ENCODE results near the gene DNAJC5. TPM values are rescaled to one million over a fixed set of nuclear protein-coding genes. Genes with fewer than 3 reads are reported as not detected.

Gene DNAJC5
- total and polyA plus RNA-seq, 9 of the 15 experiments (the other 6 are each of a cell fraction or from before 2014, with no cell fraction given) = 0.95 to 42.8 (median 23.4) TPM

DNA sequence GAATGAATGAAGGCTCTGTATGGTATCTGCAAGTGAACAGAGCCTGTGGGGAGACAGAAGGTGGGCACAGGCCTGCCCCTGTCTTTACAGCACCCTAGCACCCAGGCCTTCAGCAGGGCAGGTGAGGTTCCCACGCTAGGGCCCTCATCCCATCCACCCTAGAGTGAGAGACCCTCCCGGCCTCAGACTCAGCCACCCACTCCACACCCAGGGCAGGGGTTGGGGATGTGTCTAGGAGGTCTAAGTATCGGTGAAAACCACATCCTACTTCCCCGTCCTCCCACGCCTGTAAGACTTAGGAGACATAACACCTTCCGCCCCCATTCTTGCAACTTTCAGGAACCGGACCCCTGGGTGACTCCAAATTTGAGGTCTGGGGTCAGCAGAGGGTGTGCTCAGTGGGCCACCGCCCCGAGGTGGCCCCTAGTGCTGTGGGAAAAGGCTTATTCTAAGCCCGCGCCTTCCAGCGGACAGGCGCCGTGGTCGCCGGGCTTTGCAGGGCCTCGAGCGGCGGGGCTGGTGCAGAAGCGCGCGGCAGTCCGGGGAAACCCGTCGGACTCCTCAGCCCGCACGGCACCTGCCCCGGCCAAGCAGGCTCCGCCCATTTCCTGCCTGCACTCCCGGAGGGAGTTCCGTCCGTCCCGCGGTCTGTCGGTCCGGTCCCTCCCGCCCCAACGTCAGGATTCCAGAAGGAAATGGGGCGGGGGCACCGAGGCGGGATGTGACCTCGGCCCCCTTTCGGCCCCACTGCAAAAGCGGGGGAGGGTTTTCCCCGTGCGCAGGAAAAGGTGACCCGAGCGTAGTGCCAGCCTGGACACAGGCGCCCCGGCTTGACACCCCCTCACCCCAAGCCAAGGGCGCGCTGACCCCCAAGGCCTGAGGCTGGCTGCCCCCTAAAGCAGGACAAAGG lies 83.6 kb downstream of the DNAJC5 start (continued):
- TF ChIP-seq KDM5B (IDR thresholded peaks at IDR 0.05; ENCODE audit: insufficient replicate concordance, low read depth, low read length) (peak; percentile 34), NCOA6 (IDR thresholded peaks at IDR 0.05) (0 out of 2 replicates have a peak, but pooled peaks have one; percentile 13), SMAD3 (CRISPR knock-in tag; conservative IDR thresholded peaks at IDR 0.05) (no peak), YY1 (IDR thresholded peaks at IDR 0.05; ENCODE audit: borderline replicate concordance in 1 of 3, control insufficient read depth in 1 of 3, extremely low read depth in 1 of 3, insufficient read depth in 3 of 3, insufficient read length in 1 of 3, insufficient replicate concordance in 2 of 3, low read depth in 1 of 3, low read length in 2 of 3) (peak in 1 of 3 experiments; percentile 17), HNRNPL (IDR thresholded peaks at IDR 0.05; ENCODE audit: low read depth, low read length) (peak; percentile 50; the same call in 1 of the 2 replicates), L3MBTL2 (IDR thresholded peaks at IDR 0.05) (peak; percentile 93), NFIC (IDR thresholded peaks at IDR 0.05) (0 out of 2 replicates have a peak, but pooled peaks have one; percentile 3), ETV1 (tag; conservative IDR thresholded peaks at IDR 0.05; ENCODE audit: low read depth) (0 out of 2 replicates have a peak, but pooled peaks have one; percentile 13), HNRNPLL (IDR thresholded peaks at IDR 0.05; ENCODE audit: low read depth, low read length, poor library complexity, severe bottlenecking) (peak; percentile 51), RCOR1 (IDR thresholded peaks at IDR 0.05; ENCODE audit: borderline replicate concordance in 1 of 2, low read depth in 2 of 2, low read length in 2 of 2) (0 out of 4 replicates have a peak, but pooled peaks of 1 of the 2 experiments have one; percentile 18), SRSF7 (optimal IDR thresholded peaks at IDR 0.05; ENCODE audit: low read depth, low read length) (no peak), GABPB1 (CRISPR knock-in tag; IDR thresholded peaks at IDR 0.05) (peak; percentile 36; the same call in 1 of the 2 replicates), CBX3 (IDR thresholded peaks at IDR 0.05; ENCODE audit: borderline replicate concordance in 1 of 2, low read length in 2 of 2) (no peak; a peak in 1 of 3 replicates), EP400 (IDR thresholded peaks at IDR 0.05) (0 out of 2 replicates have a peak, but pooled peaks have one; percentile 12), MAFF (IDR thresholded peaks at IDR 0.05; ENCODE audit: low read length) (no peak), JUNB (CRISPR knock-in tag; conservative IDR thresholded peaks at IDR 0.05) (no peak), POLR2B (IDR thresholded peaks at IDR 0.05; ENCODE audit: low read depth, partially characterized antibody) (peak; percentile 45)
- TF ChIP-seq, protein P1, sequence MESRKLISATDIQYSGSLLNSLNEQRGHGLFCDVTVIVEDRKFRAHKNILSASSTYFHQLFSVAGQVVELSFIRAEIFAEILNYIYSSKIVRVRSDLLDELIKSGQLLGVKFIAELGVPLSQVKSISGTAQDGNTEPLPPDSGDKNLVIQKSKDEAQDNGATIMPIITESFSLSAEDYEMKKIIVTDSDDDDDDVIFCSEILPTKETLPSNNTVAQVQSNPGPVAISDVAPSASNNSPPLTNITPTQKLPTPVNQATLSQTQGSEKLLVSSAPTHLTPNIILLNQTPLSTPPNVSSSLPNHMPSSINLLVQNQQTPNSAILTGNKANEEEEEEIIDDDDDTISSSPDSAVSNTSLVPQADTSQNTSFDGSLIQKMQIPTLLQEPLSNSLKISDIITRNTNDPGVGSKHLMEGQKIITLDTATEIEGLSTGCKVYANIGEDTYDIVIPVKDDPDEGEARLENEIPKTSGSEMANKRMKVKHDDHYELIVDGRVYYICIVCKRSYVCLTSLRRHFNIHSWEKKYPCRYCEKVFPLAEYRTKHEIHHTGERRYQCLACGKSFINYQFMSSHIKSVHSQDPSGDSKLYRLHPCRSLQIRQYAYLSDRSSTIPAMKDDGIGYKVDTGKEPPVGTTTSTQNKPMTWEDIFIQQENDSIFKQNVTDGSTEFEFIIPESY (CRISPR knock-in tag; IDR thresholded peaks at IDR 0.05) = 0 out of 2 replicates have a peak, but pooled peaks have one; percentile 11
- TF ChIP-seq, protein P2, sequence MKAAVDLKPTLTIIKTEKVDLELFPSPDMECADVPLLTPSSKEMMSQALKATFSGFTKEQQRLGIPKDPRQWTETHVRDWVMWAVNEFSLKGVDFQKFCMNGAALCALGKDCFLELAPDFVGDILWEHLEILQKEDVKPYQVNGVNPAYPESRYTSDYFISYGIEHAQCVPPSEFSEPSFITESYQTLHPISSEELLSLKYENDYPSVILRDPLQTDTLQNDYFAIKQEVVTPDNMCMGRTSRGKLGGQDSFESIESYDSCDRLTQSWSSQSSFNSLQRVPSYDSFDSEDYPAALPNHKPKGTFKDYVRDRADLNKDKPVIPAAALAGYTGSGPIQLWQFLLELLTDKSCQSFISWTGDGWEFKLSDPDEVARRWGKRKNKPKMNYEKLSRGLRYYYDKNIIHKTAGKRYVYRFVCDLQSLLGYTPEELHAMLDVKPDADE (conservative IDR thresholded peaks at IDR 0.05; ENCODE audit: control insufficient read depth, low read depth, low read length) = peak; percentile 45; the same call in 1 of the 2 replicates
